ENCODE results near the gene CFD.

DNA sequence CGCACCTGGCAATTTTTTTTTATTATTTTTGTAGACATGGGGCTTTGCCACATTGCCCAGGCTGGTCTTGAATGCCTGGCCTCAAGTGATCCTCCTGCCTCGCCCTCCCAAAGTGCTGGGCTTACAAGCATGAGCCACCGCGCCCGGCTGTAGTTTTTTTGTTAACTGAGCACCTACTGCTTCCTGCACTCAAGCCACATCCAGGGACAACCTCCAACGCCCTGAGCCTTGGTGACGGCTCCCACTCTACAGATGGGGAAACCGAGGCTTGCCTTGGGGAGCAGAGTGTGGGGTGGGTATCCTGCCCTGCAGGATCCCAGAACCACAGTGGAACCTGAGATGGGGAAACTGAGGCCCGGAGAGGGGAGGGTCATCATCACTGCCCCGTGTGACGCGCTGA is 4.3 kb upstream of the CFD start:
- TF ChIP-seq POLR2A (IDR thresholded peaks at IDR 0.05) = no peak
- TF ChIP-seq, protein P1, sequence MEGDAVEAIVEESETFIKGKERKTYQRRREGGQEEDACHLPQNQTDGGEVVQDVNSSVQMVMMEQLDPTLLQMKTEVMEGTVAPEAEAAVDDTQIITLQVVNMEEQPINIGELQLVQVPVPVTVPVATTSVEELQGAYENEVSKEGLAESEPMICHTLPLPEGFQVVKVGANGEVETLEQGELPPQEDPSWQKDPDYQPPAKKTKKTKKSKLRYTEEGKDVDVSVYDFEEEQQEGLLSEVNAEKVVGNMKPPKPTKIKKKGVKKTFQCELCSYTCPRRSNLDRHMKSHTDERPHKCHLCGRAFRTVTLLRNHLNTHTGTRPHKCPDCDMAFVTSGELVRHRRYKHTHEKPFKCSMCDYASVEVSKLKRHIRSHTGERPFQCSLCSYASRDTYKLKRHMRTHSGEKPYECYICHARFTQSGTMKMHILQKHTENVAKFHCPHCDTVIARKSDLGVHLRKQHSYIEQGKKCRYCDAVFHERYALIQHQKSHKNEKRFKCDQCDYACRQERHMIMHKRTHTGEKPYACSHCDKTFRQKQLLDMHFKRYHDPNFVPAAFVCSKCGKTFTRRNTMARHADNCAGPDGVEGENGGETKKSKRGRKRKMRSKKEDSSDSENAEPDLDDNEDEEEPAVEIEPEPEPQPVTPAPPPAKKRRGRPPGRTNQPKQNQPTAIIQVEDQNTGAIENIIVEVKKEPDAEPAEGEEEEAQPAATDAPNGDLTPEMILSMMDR (IDR thresholded peaks at IDR 0.05) = no peak

Measured in esophagus squamous epithelium (tissue), 4 donors.